Psoas muscle (tissue), 8 donors: Measurements from ENCODE around the gene TAPT1. TPM values are rescaled to one million over a fixed set of nuclear protein-coding genes. Genes with fewer than 3 reads are reported as not detected.

Source experiments
- ATAC-seq, 4 donors: fragments of 200-7000 bp; cut with Tn5 transposase; one replicate each; pipeline ENCODE4 v1.9.1; 2020; ENCODE audit warnings: moderate library complexity in 3 of 4, mild to moderate bottlenecking in 2 of 4
- DNase-seq, 2 donors: peaks; one replicate each; pipeline ENCODE4 v3.0.0-alpha.2; 2020
- H3K27ac ChIP-seq: fragments of 200-600 bp; one replicate; pipeline ENCODE4 v1.8.0; 2022
- H3K27me3 ChIP-seq, 3 donors: fragments of 200-600 bp in 1 of 3; one replicate each; pipeline versions ENCODE4 v1.6.1 to v1.8.0; 2013 to 2022; ENCODE audit warnings: low read length in 2 of 3, mild to moderate bottlenecking in 2 of 3, moderate library complexity in 1 of 3; ENCODE audit not compliant: insufficient read depth in 3 of 3
- H3K36me3 ChIP-seq, 2 donors: fragments of 200-600 bp in 1 of 2; one replicate each; pipeline versions ENCODE4 v1.6.1 to v1.8.0; 2013 to 2022; ENCODE audit warnings: low read depth in 1 of 2, mild to moderate bottlenecking in 1 of 2, moderate library complexity in 1 of 2; ENCODE audit not compliant: insufficient read depth in 1 of 2
- H3K4me1 ChIP-seq: fragments of 200-600 bp; one replicate; pipeline ENCODE4 v1.8.0; 2022
- H3K4me3 ChIP-seq: fragments of 200-600 bp; one replicate; pipeline ENCODE4 v1.8.0; 2022; ENCODE audit warnings: mild to moderate bottlenecking
- H3K9me3 ChIP-seq: fragments of 200-600 bp; one replicate; pipeline ENCODE4 v1.8.0; 2022
- CTCF ChIP-seq: fragments of 200-600 bp; IDR thresholded peaks from one replicate; pipeline ENCODE4 v1.8.0; 2022; ENCODE audit warnings: antibody characterized with exemption
- WGBS, 3 donors: extraction: QIAGEN DNeasy Blood & Tissue Kit; methylation state at CpG; one replicate each; pipeline versions ENCODE4 v1.1.6 to v1.1.7; 2013; 5-methylcytosine and 5-hydroxymethylcytosine counted together
- intact Hi-C, 2 donors: fragments of 100-400 bp; cut with DNase I; formaldehyde crosslinking; loops; one replicate each; pipeline versions ENCODE4 v1.11.0 to v1.14.2; 2022
- polyA plus RNA-seq, 3 donors: library from polyadenylated mRNA; stranded (reverse); fragments of 200-250 nt; gene quantifications; one replicate each; pipeline ENCODE4 v1.2.3, GENCODE V29; 2013
- total RNA-seq, 4 donors: library from RNA; stranded (reverse); fragmentation: NEBNext Ultra II Directional in 2 of 4; extraction: Animal tissue kit (Norgen Biotek cat#: 25700) in 2 of 4; gene quantifications; one replicate each; pipeline versions ENCODE4 v1.2.1 to v1.2.4, GENCODE V29; 2021 to 2023
- donor health status: healthy with polysubstance abuse.
- donor health status: DM: no; HTN: no; CAD: no; lungs with moderate emphysema.
- donor health status: Bipolar disorder and iron deficiency.
- donor health status: healthy.
- donor health status: DM: yes; HTN: yes; CAD: no.
- donor health status: DM: no; HTN: no; CAD: no.
- donor health status: DM: no; HTN: no; CAD: no.
- donor health status: DM: yes; HTN: yes; CAD: no.

Gene TAPT1
- total and polyA plus RNA-seq, 7 donors: 14.2 to 101 (median 46.9) TPM

DNA sequence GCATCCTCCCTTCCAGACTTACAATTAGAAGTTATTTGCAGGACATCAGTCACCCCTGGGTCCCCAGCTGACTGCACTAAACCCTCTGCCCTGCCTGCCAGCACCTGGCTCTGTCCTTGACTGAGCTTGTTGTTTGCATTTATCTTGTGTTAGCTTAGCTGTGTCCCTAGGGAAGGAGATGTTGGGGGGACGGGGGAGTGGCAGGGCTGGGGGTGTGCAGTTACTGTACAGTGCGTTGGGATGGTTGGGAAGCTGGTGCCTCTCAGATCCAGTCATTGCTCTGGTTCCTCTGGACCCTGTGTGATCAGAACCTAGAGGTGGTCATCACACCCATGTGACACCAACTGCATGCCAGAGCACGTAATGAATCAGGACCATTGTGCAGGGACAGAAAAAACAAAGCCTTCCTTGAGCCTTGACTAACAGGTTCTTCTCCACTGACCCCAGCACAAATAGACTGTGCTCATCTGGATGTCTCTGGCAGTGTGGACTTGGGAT lies 109.7 kb downstream of the TAPT1 start:
- no peaks in the 10 kb centered on the region for H3K9me3 ChIP-seq
- H3K4me1 ChIP-seq: peaks cover 46% of the 10 kb centered on the region
- DNase-seq (no peak), ATAC-seq (peak; percentile 62 to 79 (median 70))
- H3K4me3 ChIP-seq: no peak overlapping the region
- no peaks in the 10 kb centered on the region for H3K36me3 ChIP-seq
- H3K27ac ChIP-seq: peak overlapping the region; percentile 69
- H3K27me3 ChIP-seq: no peaks in the 10 kb centered on the region
- intact Hi-C loops: no loop called here
- TF ChIP-seq CTCF: no peak
- 52 to 72% (median 61%) methylated on average over 3 of the region's 3 CpGs for WGBS, 3 donors

GRCh38 chr4:16116019-16116418 lies 110.3 kb downstream of the TAPT1 start:
- Histone ChIP-seq H3K27ac (peak overlapping the region; percentile 69), H3K36me3 (no peaks in the 10 kb centered on the region), H3K27me3 (no peaks in the 10 kb centered on the region), H3K4me3 (no peak overlapping the region), H3K9me3 (no peaks in the 10 kb centered on the region), H3K4me1 (peaks cover 46% of the 10 kb centered on the region)
- intact Hi-C loops: no loop called here
- ATAC-seq (peak; percentile 33 to 66 (median 53)), DNase-seq (no peak)
- no peak for TF ChIP-seq CTCF
- 33 to 48% (median 43%) methylated on average over 7 of the region's 7 CpGs for WGBS, 3 donors

DNA sequence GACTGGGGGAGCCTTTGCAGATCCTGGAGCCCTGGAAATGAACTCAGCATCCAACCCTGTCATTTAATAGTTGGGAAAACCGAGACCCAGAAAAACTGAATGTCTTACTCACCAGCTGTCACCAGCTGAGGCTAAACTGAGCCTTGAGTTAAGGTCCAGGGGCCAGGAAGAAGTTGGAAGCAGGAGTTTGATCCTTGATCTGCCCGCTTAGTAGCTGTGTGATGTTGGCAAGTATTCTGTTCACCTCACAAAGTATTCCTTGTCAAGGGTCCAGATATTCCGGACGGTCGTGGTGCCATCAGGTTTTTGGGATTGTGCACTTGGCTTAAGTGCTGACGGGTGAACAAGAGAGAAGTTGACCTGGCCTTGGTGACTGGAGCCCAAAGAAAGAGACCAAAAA lies 111.7 kb downstream of the TAPT1 start:
- WGBS, 3 donors: 33 to 67% (median 44%) methylated on average over 6 of the region's 6 CpGs
- intact Hi-C loops: no loop called here
- H3K36me3 ChIP-seq: no peaks in the 10 kb centered on the region

GRCh38 chr4:16113741-16114140 lies 112.5 kb downstream of the TAPT1 start:
- Histone ChIP-seq H3K4me3 (no peak overlapping the region), H3K36me3 (no peaks in the 10 kb centered on the region), H3K27ac (peak overlapping the region; percentile 53), H3K27me3 (no peaks in the 10 kb centered on the region), H3K4me1 (peaks cover 45% of the 10 kb centered on the region), H3K9me3 (no peaks in the 10 kb centered on the region)
- intact Hi-C loops: no loop called here
- no peak for ATAC-seq
- no peak for DNase-seq
- WGBS, 3 donors: 84 to 93% (median 84%) methylated on average over 3 of the region's 3 CpGs
- no peak for TF ChIP-seq CTCF

More for the DNA sequence above, 111.7 kb downstream of the TAPT1 start:
- Histone ChIP-seq H3K27ac (peak overlapping the region; percentile 60), H3K27me3 (no peaks in the 10 kb centered on the region), H3K4me3 (no peak overlapping the region), H3K4me1 (peaks cover 46% of the 10 kb centered on the region), H3K9me3 (no peaks in the 10 kb centered on the region)
- TF ChIP-seq CTCF: no peak
- DNase-seq (no peak), ATAC-seq (no peak)

DNA sequence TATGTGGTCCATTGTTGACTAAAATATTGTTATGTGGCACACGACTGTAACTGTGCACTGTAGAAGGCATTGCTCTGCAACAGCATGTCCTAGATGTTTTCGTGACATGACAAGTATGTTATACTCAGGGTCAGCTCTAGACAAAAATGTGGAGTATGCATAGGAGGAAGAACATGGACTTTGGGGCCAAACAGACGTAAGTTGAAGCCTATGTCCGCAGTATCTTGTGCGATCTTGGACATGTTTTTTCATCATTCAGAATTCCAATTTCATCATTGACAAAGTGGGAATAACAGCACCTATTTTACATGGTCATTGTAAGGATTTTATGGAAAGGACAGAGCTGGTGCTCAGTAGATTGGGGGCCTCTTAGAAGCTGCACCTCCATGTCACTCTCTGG lies 114.7 kb downstream of the TAPT1 start:
- DNase-seq: no peak
- WGBS, 3 donors: 94 to 96% (median 95%) methylated on average over 5 of the region's 5 CpGs
- H3K4me3 ChIP-seq: no peak overlapping the region
- ATAC-seq: no peak
- H3K27me3 ChIP-seq: no peaks in the 10 kb centered on the region
- no peaks in the 10 kb centered on the region for H3K9me3 ChIP-seq
- TF ChIP-seq CTCF: no peak
- H3K27ac ChIP-seq: no peak overlapping the region
- peaks cover 25% of the 10 kb centered on the region for H3K4me1 ChIP-seq
- intact Hi-C loops: no loop called here
- H3K36me3 ChIP-seq: no peaks in the 10 kb centered on the region
